ENCODE measurements around the gene JADE3. TPM values are rescaled to one million over a fixed set of nuclear protein-coding genes. Genes with fewer than 3 reads are reported as not detected.
"Not testable (repeated sequence)": the region's sequence is repeated elsewhere in the genome, so short reads cannot be mapped to it uniquely, and the experiment has no call there.

JADE3 gene
- total RNA-seq, 2 experiments from 2014 or later: 0.47 to 1.3 TPM

DNA sequence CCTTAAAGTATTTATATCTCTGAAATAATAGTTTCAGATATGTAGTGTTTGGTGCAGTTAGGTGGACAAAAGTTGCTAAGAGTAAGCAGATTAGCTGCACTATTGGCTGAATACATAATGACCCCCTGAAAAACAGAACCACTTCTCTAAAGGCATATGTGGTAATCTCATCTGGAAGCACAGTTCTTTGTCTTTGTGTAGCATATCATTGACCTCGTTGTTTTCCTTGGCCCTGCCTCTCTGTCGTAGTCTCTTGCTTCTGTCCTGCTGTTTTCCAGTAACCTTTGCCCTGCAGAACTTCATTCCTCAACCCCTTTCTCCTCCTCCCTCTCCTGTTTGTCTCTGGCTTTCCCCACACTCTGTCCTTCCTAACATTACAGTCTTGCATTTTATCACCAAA, 41.4 kb downstream of the JADE3 start:
- ATAC-seq: no peak
- H3K9me3 Mint-ChIP-seq (ENCODE audit: low read depth): no peaks in the 10 kb centered on the region
- no peak overlapping the region for H3K4me3 Mint-ChIP-seq
- no peaks in the 10 kb centered on the region for H3K36me3 Mint-ChIP-seq
- no peak for DNase-seq
- H3K4me1 Mint-ChIP-seq: no peaks in the 10 kb centered on the region
- peaks cover 6% of the 10 kb centered on the region for H3K27me3 Mint-ChIP-seq
- no peak overlapping the region for H3K27ac Mint-ChIP-seq
- CTCF ChIA-PET: no interaction called here

DNA sequence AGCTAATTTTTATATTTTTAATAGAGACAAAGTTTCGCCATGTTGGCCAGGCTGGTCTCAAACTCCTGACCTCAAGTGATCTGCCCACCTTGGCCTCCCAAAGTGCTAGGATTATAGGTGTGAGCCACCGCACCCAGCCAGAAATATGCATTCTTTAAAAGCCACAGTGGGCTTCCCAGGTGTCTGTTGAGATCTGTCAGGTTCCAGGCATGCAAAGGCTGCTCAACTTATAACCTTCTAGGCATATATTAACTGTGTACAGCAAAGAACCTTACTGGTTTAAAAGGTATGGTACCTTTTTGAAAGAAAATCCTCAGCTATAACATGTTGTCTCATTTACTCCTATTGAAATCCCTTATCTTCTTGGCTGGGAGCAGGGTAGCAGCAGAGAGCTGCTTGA, 42.5 kb downstream of the JADE3 start:
- H3K27ac Mint-ChIP-seq: no peak overlapping the region
- CTCF ChIA-PET: no interaction called here
- DNase-seq: no peak
- no peak for ATAC-seq
- H3K36me3 Mint-ChIP-seq: no peaks in the 10 kb centered on the region
- no peaks in the 10 kb centered on the region for H3K9me3 Mint-ChIP-seq (ENCODE audit: low read depth)
- H3K4me1 Mint-ChIP-seq: no peaks in the 10 kb centered on the region
- H3K27me3 Mint-ChIP-seq: peaks cover 6% of the 10 kb centered on the region
- no peak overlapping the region for H3K4me3 Mint-ChIP-seq

DNA sequence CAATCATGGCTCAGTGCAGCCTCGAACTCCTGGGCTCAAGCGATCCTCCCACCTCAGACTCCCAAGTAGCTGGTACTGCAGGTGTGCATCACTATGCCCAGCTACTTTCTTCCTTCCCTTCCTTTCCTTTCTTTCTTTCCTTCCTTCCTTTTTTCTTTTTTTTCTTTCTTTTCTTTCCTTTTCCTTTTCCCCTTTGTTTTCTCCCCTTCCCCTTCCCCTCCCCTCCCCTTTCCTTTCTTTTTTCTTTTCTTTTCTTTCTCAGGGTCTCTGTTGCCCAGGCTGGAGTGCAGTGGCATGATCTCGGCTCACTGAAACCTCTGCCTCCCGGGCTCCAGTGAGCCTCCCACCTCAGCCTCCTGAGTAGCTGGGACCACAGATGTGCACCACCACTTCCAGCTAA, 44.4 kb downstream of the JADE3 start:
- H3K27ac Mint-ChIP-seq; H3K36me3 Mint-ChIP-seq; H3K27me3 Mint-ChIP-seq; H3K4me1 Mint-ChIP-seq; CTCF ChIA-PET; H3K9me3 Mint-ChIP-seq (ENCODE audit: low read depth); ATAC-seq; DNase-seq; H3K4me3 Mint-ChIP-seq: not testable (repeated sequence)

DNA sequence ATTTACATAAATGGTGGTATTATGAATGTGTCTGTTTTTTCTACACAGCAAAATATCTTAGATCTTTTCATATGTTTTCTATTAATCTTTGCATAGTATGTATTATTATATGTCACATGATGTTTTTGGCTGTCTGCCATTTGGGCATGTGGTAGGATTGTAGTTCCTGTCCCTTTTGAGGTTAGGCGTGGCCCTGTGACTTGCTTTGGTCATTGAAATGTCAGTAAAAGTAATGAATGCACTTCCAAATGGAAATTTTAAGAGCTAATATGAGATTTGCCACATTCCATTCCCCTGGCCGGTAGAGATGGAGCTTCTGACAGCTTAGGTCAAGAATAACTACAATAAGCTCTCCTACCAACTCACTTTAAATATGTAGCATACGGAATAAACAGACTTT, 45.1 kb downstream of the JADE3 start:
- ATAC-seq (no peak), DNase-seq (no peak)
- Mint-ChIP-seq H3K27me3 (peaks cover 6% of the 10 kb centered on the region), H3K4me3 (no peak overlapping the region), H3K36me3 (no peaks in the 10 kb centered on the region), H3K4me1 (no peaks in the 10 kb centered on the region), H3K27ac (no peak overlapping the region), H3K9me3 (ENCODE audit: low read depth) (no peaks in the 10 kb centered on the region)
- CTCF ChIA-PET: no interaction called here

DNA sequence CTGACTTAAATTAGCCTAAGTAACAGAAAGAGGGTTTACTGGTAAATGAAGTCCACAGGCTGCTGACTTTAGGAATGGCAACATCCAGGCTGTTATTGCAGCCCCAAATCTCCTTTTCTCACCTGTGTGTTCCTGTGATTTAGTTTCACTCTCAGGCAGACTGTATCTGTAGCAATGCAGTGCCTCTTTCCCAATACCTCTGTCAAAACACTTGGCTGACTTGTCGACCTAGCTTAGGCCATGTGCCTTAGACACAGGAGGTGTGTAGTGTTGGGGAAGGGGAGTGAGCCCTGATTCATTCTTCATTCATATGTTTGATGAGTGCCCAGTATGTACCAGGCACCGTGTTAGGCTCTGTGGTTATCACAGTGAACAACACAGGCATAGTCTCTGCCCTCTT, 46.9 kb downstream of the JADE3 start:
- Mint-ChIP-seq H3K9me3 (ENCODE audit: low read depth) (no peaks in the 10 kb centered on the region), H3K36me3 (no peaks in the 10 kb centered on the region), H3K27me3 (peaks cover 6% of the 10 kb centered on the region), H3K27ac (no peak overlapping the region), H3K4me3 (no peak overlapping the region), H3K4me1 (no peaks in the 10 kb centered on the region)
- ATAC-seq (no peak), DNase-seq (no peak)
- CTCF ChIA-PET: no interaction called here

DNA sequence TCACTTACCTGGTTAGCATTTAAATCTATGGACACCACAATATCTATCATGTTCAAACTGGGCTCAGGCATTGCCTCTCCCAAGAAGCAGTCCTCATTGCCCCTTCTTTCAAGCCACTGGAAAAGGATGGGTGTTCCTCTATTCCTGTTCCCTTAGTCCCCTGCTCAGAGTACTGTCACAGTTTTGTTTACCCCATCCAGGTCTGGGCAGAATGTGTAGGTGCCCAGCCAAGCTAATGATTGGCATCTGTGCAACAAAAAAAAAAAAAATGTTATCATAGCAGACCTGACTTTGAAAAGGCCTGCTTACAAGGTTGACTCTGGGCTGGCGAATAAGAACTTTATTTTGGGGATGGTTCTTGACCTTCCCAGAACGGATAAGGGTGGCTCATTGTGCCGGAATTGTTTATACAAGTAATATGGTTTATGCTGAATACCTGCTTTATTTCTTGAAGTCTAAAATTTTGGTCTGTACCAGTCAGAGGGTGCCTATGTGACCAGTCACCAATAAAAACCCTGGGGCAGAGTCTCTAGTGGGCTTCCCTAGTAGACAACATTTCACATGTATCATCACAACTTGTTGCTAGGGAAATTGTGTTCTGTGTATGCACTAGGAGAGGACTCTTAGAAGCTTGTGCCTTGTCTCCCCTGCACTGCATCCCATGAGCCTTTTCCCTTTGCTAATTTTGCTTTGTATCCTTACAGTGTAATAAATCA, 47.9 kb downstream of the JADE3 start:
- CTCF ChIA-PET: no interaction called here
- DNase-seq: no peak
- Mint-ChIP-seq H3K27ac (no peak overlapping the region), H3K27me3 (peaks cover 3% of the 10 kb centered on the region), H3K4me3 (no peak overlapping the region), H3K4me1 (no peaks in the 10 kb centered on the region), H3K36me3 (no peaks in the 10 kb centered on the region), H3K9me3 (ENCODE audit: low read depth) (no peaks in the 10 kb centered on the region)
- ATAC-seq: no peak

DNA sequence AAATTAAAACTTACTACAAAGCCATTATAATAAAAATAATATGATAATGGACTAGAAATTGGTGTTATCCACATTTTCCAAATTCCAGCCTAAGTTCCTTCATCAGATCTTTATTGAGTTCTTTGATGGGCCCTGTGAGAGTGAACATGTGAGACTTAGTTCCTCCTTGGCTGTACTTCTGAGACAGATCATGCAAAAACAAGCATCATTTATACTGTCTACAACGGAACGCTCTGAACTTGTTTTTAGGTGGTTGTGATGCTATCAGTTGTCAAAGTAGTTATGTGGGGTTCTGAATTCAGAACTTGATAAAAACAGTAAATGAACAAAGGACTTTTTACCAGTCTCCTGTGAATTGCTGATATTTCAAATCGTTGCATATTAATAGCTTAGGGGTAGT, 48.9 kb downstream of the JADE3 start:
- Mint-ChIP-seq H3K27ac (no peak overlapping the region), H3K4me3 (no peak overlapping the region), H3K36me3 (no peaks in the 10 kb centered on the region), H3K9me3 (ENCODE audit: low read depth) (no peaks in the 10 kb centered on the region), H3K4me1 (peaks cover 5% of the 10 kb centered on the region), H3K27me3 (no peaks in the 10 kb centered on the region)
- ATAC-seq (no peak), DNase-seq (no peak)
- CTCF ChIA-PET: no interaction called here

DNA sequence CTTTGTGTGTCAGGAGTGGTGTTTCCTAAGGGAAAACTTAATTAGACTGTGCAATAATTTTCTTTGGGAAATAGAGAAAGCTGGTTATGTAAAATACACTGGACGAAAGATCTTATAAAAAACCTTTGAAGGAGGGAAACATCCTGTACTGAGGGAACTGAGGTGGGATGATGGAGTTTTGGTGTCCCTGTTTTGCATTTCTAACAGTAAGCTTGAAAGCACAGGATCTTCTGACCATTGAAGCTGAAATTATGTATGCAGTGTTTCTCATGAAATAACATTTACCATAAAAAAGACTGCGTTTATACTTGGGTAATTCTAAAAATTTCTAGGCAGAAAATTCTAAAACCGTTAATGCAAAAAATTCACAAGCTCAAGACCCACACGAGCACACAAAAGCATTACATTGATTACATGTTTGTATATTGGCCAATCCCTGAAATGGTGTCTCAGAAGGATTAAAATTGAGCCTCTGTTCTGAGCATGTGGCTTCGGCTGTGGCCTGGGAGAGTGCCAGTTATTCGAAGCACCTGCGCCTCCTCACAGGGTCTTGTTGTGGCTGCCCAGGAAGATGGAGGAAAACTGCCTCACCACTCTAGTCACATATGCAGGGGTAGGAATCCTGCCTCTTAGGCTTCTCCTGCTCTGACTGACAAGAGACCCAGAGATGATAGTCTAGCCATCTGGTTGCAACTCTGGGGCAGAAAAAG, 49.5 kb downstream of the JADE3 start:
- ATAC-seq: no peak
- H3K9me3 Mint-ChIP-seq (ENCODE audit: low read depth): no peaks in the 10 kb centered on the region
- H3K27ac Mint-ChIP-seq: no peak overlapping the region
- DNase-seq: no peak
- no peaks in the 10 kb centered on the region for H3K36me3 Mint-ChIP-seq
- H3K4me1 Mint-ChIP-seq: peaks cover 11% of the 10 kb centered on the region
- CTCF ChIA-PET: no interaction called here
- H3K4me3 Mint-ChIP-seq: no peak overlapping the region
- no peaks in the 10 kb centered on the region for H3K27me3 Mint-ChIP-seq

DNA sequence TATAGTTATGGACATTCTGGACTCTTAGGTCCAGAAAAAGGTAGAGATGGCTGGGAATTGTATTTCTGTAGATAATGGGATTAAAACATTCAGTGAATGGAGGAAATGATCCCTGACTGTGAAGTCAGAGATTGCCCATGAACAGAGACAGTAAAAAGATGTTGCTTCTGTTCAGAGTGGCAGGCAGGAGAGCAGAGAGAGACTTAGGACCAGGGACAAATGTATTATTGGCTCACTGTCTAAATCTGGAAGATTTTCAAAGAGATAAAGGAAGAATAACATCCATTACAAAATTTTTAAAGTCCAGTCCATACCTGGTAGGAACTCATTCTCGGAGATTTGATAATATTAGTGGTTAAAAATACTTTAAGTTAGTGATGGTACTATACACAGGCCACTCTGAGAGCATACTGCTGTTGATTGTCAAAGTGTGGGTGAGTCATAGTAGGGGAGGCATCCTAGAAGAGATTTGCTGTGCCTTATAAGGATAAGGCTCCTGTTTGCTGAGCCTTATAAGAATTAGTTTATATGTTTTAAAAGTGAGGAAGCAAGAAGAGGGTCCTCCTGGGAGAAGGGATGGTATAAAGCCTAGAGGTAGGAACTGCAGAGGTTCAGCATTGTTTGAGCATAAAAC, 53.0 kb downstream of the JADE3 start:
- CTCF ChIA-PET: no interaction called here
- Mint-ChIP-seq H3K9me3 (ENCODE audit: low read depth) (no peaks in the 10 kb centered on the region), H3K4me1 (peaks cover 23% of the 10 kb centered on the region), H3K27me3 (no peaks in the 10 kb centered on the region), H3K27ac (no peak overlapping the region), H3K4me3 (no peak overlapping the region), H3K36me3 (no peaks in the 10 kb centered on the region)
- ATAC-seq: no peak
- no peak for DNase-seq

DNA sequence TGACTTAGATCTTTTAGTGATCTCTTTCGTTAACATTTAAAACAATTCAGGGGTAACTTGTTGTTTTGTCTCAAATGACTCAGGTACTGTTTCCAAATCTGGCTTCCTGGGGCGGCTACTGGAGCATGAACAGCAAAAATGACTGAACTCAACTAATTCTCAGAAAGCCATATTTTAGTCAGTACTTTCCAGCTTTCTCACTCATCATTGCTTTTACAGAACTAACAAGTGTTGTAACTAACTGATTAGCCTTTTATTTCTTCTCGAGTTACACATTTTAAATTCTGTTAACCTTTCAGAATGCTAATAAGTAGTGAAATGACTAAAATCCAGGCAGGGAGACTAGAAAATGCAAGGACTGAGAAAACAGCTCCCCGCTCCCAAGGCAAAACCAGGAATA, 55.3 kb downstream of the JADE3 start:
- Mint-ChIP-seq H3K27me3 (no peaks in the 10 kb centered on the region), H3K27ac (no peak overlapping the region), H3K4me1 (peaks cover 23% of the 10 kb centered on the region), H3K36me3 (no peaks in the 10 kb centered on the region), H3K9me3 (ENCODE audit: low read depth) (no peaks in the 10 kb centered on the region), H3K4me3 (no peak overlapping the region)
- CTCF ChIA-PET: no interaction called here
- ATAC-seq (peak; percentile 49), DNase-seq (peak; percentile 45)

DNA sequence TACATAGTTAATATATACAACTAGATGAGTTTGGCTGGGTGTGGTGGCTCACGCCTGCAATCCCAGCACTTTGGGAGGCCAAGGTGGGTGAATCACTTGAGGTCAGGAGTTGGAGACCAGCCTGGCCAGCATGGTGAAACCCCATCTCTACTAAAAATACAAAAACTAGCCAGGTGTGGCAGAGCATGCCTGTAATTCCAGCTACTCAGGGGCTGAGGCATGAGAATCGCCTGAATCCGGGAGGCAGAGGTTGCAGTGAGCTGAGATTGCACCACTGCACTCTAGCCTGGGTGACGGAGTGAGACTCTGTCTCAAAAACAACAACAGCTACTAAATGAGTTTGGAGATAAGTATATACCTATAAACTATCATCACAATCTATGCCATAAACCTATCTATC, 64.8 kb downstream of the JADE3 start:
- H3K36me3 Mint-ChIP-seq; H3K27me3 Mint-ChIP-seq; H3K4me3 Mint-ChIP-seq; H3K4me1 Mint-ChIP-seq; H3K27ac Mint-ChIP-seq; ATAC-seq; H3K9me3 Mint-ChIP-seq (ENCODE audit: low read depth); DNase-seq: not testable (repeated sequence)
- CTCF ChIA-PET: interaction anchor here (1.2 kb wide), 1 partner anchor 116 kb away, joined by 3 read pairs; no protein-coding TSS in a partner anchor

DNA sequence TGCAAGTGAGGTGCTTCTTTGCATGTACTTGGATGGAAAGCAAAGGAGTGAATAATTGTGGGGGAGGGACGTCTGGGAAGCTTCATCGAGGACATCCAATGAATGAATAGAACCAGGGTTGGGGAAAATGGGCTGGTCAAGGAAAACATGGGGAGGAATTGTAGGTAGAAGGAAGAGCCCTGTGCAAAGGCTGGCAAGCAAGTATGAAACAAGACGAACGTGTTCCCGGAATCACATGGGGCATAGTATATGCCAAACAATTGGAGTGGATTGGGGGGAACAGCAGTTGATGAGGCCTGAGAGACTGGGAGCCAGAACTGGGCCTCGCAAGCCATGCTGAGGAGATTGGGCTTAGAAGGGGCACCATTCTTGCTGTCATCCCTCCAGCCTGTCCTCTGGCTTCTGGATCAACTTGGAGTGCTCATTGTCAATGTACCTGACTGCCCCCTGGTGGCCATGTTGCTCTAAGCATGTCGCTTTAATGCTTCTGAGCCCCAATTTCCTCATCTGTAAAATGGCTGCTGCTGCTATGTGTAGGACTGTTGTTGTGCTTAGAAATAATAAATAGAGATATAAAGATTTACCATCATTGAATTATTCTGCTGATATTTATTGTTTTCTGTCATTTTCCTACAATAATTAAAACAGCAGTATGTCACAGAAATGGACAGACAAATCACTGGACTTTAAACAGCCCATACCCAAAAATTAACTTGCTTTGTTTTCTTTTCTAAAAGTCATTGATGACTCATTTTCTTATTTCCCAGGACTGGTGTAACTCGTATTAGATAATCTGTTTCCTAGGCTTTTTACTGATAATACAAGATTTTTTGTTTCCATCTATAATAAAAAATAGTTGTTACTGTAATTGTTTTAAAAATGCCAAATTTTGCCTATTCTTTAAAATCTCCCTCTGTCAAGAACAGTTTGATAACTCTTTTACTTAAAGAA, 66.4 kb downstream of the JADE3 start:
- Mint-ChIP-seq H3K9me3 (ENCODE audit: low read depth) (no peaks in the 10 kb centered on the region), H3K36me3 (no peaks in the 10 kb centered on the region), H3K4me1 (no peaks in the 10 kb centered on the region), H3K4me3 (no peak overlapping the region), H3K27ac (no peak overlapping the region), H3K27me3 (peaks cover 7% of the 10 kb centered on the region)
- ATAC-seq (peak; percentile 68), DNase-seq (peak; percentile 78)
- CTCF ChIA-PET: interaction anchor here (0.9 to 1.2 kb wide), 3 partner anchors 65 to 115 kb away, joined by 3 read pairs; no protein-coding TSS in a partner anchor

DNA sequence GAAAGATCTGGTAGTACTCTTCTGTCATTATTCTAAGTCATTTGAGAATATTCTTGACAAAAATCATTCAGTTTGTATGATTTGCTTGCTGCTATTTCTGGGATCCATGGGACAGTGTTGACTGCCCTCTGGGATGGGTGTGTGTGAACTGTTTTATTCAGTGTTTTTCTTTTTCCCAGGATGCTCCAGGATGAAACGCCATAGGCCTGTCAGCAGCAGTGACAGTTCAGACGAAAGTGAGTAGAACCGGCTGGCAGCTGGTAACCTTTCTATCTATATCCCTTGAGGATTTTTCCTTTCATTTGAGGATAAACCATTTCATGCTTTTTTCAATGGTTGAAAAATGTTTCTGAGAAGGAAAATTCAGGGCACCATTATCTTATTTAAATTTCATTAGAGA, 72.5 kb downstream of the JADE3 start:
- CTCF ChIA-PET: no interaction called here
- no peaks in the 10 kb centered on the region for H3K4me1 Mint-ChIP-seq
- H3K36me3 Mint-ChIP-seq: peaks cover 2% of the 10 kb centered on the region
- peaks cover 7% of the 10 kb centered on the region for H3K27me3 Mint-ChIP-seq
- H3K9me3 Mint-ChIP-seq (ENCODE audit: low read depth): no peaks in the 10 kb centered on the region
- no peak overlapping the region for H3K4me3 Mint-ChIP-seq
- DNase-seq (no peak), ATAC-seq (no peak)
- no peak overlapping the region for H3K27ac Mint-ChIP-seq
